Heart left ventricle (tissue), 16 donors: ENCODE results near the gene MDC1. TPM values are rescaled to one million over a fixed set of nuclear protein-coding genes. Genes with fewer than 3 reads are reported as not detected.

Experiments
- ATAC-seq, 4 donors: fragments of 200-7000 bp; cut with Tn5 transposase; one replicate each; pipeline ENCODE4 v1.9.1; 2020 to 2022; ENCODE audit warnings: moderate library complexity in 4 of 4, mild to moderate bottlenecking in 3 of 4, moderate number of reproducible peaks in 1 of 4
- DNase-seq, 5 donors: peaks; one replicate each; pipeline ENCODE4 v3.0.0-alpha.2; 2020
- H3K27ac ChIP-seq, 12 donors: fragments of 200-600 bp; sonication (generic) in 4 of 12; one replicate each; pipeline versions ENCODE4 v1.5.0 to v1.8.0; 2016 to 2022; ENCODE audit warnings: mild to moderate bottlenecking in 2 of 12
- H3K27me3 ChIP-seq, 9 donors: fragments of 200-600 bp; sonication (generic) in 2 of 9; one replicate each; pipeline versions ENCODE4 v1.5.1 to v1.8.0; 2016 to 2022; ENCODE audit warnings: mild to moderate bottlenecking in 3 of 9
- H3K36me3 ChIP-seq, 9 donors: fragments of 200-600 bp; sonication (generic) in 2 of 9; one replicate each; pipeline versions ENCODE4 v1.5.0 to v1.8.0; 2018 to 2022; ENCODE audit warnings: mild to moderate bottlenecking in 2 of 9
- H3K4me1 ChIP-seq, 12 donors: fragments of 200-600 bp; sonication (generic) in 4 of 12; one replicate each; pipeline versions ENCODE4 v1.5.0 to v1.8.0; 2016 to 2022; ENCODE audit warnings: mild to moderate bottlenecking in 3 of 12
- H3K4me3 ChIP-seq, 12 donors: fragments of 200-600 bp; sonication (generic) in 4 of 12; one replicate each; pipeline versions ENCODE4 v1.5.0 to v1.8.0; 2017 to 2022; ENCODE audit warnings: mild to moderate bottlenecking in 9 of 12, moderate library complexity in 4 of 12
- H3K9me3 ChIP-seq, 12 donors: fragments of 200-600 bp; sonication (generic) in 4 of 12; one replicate each; pipeline versions ENCODE4 v1.5.0 to v1.8.0; 2016 to 2022; ENCODE audit warnings: mild to moderate bottlenecking in 1 of 12
- POLR2A ChIP-seq, 2 donors: fragments of 450-650 bp; IDR thresholded peaks; one replicate each; pipeline ENCODE4 v1.6.1; 2017; ENCODE audit warnings: antibody characterized with exemption in 2 of 2, mild to moderate bottlenecking in 2 of 2, moderate library complexity in 2 of 2
- WGBS, 4 donors: extraction: QIAGEN DNeasy Blood & Tissue Kit in 2 of 4; methylation state at CpG; one replicate each; pipeline versions ENCODE4 v1.1.5 to v1.1.7; 2013 to 2018; 5-methylcytosine and 5-hydroxymethylcytosine counted together
- intact Hi-C, 10 donors: fragments of 100-400 bp; cut with DNase I; formaldehyde crosslinking; loops; one replicate each; pipeline versions ENCODE4 v1.11.1 to v1.14.2; 2022
- polyA plus RNA-seq, 2 donors: library from polyadenylated mRNA; stranded (reverse); fragments of 200-250 nt; gene quantifications; one replicate each; pipeline ENCODE4 v1.2.3, GENCODE V29; 2013
- total RNA-seq, 9 donors: library from RNA; depleted of rRNA in 2 of 9; stranded (reverse); fragments of >200 nt in 2 of 9; fragmentation: NEBNext Ultra II Directional in 3 of 9; extraction: Animal tissue kit (Norgen Biotek cat#: 25700) in 3 of 9; gene quantifications; one replicate each; pipeline versions ENCODE4 v1.1.0 to v1.2.4, GENCODE V29; 2016 to 2023
- TF ChIP-seq, protein P1 (sequence below), 12 donors: fragments of 200-600 bp; sonication (generic) in 4 of 12; IDR thresholded peaks; one replicate each; pipeline versions ENCODE4 v1.5.0 to v1.8.0; 2018 to 2022; ENCODE audit warnings: antibody characterized with exemption in 12 of 12, mild to moderate bottlenecking in 5 of 12
- donor health status: ischemic (EF 13 %, LVEDD 7.1; RV severe dilation, severe dysfunction).
- donor health status: healthy with polysubstance abuse.
- donor health status: DM: no; HTN: yes; CAD: no.
- donor health status: DM: no; HTN: no; CAD: no.
- donor health status: ischemic (EF 25% LVEDD 6.9; RV normal size, moderate dysfunction).
- donor health status: ischemic (EF 25% LVEDD 5.7; RV mildly dilated, moderate dysfunction).
- donor health status: healthy.
- donor health status: DM: yes; HTN: yes; CAD: no.
- donor health status: ischemic (EF 35%, LVEDD 5.7; RV mildly dilated, moderate dysfunction).
- donor health status: nonischemic (EF 11% LVEDD 7.7; RV severe dilation, severe dysfunction).
- donor health status: DM: yes; HTN: yes; CAD: no.
- donor health status: PGD.
- donor health status: ischemic (EF 29% LVEDD 5.4; RV normal size, mild dysfunction).
- donor health status: nonischemic (EF 23%, LVEDD 6.1; RV moderate dilation, normal function).

MDC1 gene
- total and polyA plus RNA-seq, 11 donors = 8.6 to 25.0 (median 16.0) TPM

- ATAC-seq (no peak), DNase-seq (peak in 1 of 5 donors; percentile 69)
- intact Hi-C loops = loop anchor here in 5 of 10 donors (2.0 to 10.0 kb wide), 3 partner anchors 35 to 399 kb away; partner anchors contain the start of genes TUBB (in 4 of the 5) and DDR1 (in 1 of the 5)
- no peaks in the 10 kb centered on the region for H3K27me3 ChIP-seq
- H3K36me3 ChIP-seq = peaks cover 0 to 24% (median 3%) of the 10 kb centered on the region in 9 donors
- no peak for TF ChIP-seq POLR2A (IDR thresholded peaks at IDR 0.05)
- TF ChIP-seq, protein P1, sequence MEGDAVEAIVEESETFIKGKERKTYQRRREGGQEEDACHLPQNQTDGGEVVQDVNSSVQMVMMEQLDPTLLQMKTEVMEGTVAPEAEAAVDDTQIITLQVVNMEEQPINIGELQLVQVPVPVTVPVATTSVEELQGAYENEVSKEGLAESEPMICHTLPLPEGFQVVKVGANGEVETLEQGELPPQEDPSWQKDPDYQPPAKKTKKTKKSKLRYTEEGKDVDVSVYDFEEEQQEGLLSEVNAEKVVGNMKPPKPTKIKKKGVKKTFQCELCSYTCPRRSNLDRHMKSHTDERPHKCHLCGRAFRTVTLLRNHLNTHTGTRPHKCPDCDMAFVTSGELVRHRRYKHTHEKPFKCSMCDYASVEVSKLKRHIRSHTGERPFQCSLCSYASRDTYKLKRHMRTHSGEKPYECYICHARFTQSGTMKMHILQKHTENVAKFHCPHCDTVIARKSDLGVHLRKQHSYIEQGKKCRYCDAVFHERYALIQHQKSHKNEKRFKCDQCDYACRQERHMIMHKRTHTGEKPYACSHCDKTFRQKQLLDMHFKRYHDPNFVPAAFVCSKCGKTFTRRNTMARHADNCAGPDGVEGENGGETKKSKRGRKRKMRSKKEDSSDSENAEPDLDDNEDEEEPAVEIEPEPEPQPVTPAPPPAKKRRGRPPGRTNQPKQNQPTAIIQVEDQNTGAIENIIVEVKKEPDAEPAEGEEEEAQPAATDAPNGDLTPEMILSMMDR (IDR thresholded peaks at IDR 0.05) = peak in 3 of 12 donors; percentile 2 to 26 (median 7)
- H3K4me1 ChIP-seq = peaks cover 4 to 86% (median 54%) of the 10 kb centered on the region in 12 donors
- H3K27ac ChIP-seq = peak overlapping the region; percentile 92 to 100 (median 98)
- 32 to 46% (median 39%) methylated on average over 29 of the region's 29 CpGs for WGBS, 4 donors
- H3K4me3 ChIP-seq = peak overlapping the region; percentile 52 to 96 (median 74)
- H3K9me3 ChIP-seq = no peaks in the 10 kb centered on the region
Observed at GRCh38 chr6:30685157-30686008, 31.7 kb downstream of the MDC1 start.

DNA sequence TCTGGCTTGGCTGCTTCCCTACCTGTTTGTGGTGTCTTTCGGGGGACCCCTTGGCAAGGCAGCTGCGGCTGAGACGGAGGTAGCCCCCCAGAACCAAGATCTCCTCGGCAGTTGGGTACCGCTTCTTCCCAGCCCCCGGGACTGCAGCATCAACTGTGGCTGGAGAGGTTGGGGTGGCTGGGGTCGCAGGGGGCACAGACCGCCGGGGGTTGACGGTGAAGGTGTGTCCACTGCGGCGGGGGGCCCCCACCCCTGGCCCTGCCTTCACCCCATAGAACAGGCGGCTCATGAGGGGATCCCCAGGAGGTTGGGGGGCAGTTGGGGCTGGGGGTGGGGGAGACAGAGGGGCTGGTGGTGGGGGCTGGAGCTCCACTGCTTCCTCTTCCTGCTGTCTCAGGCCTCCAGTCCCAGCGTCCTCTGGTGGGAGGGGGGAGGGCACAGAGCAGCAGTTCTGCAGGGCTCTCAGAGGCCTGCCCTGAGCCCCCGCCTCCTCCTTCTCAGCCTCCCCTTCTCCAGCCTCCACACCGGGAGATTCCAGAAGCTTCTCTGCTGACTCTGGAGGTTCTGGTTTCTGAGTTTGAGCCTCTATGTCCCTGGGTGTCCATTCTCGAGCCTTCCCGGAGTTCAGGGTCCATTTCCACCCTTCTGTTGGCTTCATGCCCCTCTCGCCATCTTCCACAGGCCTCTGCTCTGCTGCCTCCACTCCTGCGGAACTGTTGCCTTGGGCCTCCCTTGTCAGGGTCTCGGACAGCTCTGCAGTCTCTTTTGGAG lies 32.5 kb downstream of the MDC1 start:
- WGBS, 4 donors = 28 to 57% (median 41%) methylated on average over 15 to 21 of the region's 21 CpGs
- ATAC-seq (no peak), DNase-seq (peak; percentile 74 to 84 (median 78))
- peaks cover 0 to 86% (median 54%) of the 10 kb centered on the region in 12 donors for H3K4me1 ChIP-seq
- intact Hi-C loops = loop anchor here in 4 of 10 donors (2.0 to 10.0 kb wide), 7 partner anchors 36 to 400 kb away; partner anchors contain the start of genes DDR1 (in 2 of the 4) and TUBB (in 1 of the 4)
- H3K4me3 ChIP-seq = peak overlapping the region; percentile 52 to 96 (median 74)
- no peaks in the 10 kb centered on the region for H3K9me3 ChIP-seq
- no peaks in the 10 kb centered on the region for H3K27me3 ChIP-seq
- no peak for TF ChIP-seq POLR2A (IDR thresholded peaks at IDR 0.05)
- TF ChIP-seq, protein P1 (IDR thresholded peaks at IDR 0.05) = no peak
- peak overlapping the region; percentile 92 to 100 (median 98) for H3K27ac ChIP-seq
- H3K36me3 ChIP-seq = peaks cover 0 to 32% (median 7%) of the 10 kb centered on the region in 9 donors

GRCh38 chr6:30683980-30684338 lies 33.1 kb downstream of the MDC1 start:
- DNase-seq = no peak
- intact Hi-C loops = loop anchor here in 4 of 10 donors (1.0 to 10.0 kb wide), 8 partner anchors 37 to 401 kb away; partner anchors contain the start of genes DDR1 (in 2 of the 4) and TUBB (in 1 of the 4)

More at GRCh38 chr6:30683980-30684338, 33.1 kb downstream of the MDC1 start:
- TF ChIP-seq, protein P1 (IDR thresholded peaks at IDR 0.05) = no peak
- TF ChIP-seq POLR2A (IDR thresholded peaks at IDR 0.05) = no peak
- Histone ChIP-seq H3K27ac (peak overlapping the region; percentile 92 to 100 (median 98)), H3K36me3 (peaks cover 0 to 38% (median 9%) of the 10 kb centered on the region in 9 donors), H3K27me3 (no peaks in the 10 kb centered on the region), H3K4me1 (peaks cover 0 to 86% (median 53%) of the 10 kb centered on the region in 12 donors), H3K9me3 (no peaks in the 10 kb centered on the region), H3K4me3 (peak overlapping the region; percentile 52 to 96 (median 74))
- 35 to 48% (median 42%) methylated on average over 2 of the region's 2 CpGs for WGBS, 4 donors
- no peak for ATAC-seq
